Mesenchymal stem cell (in vitro differentiated cells and primary cell): ENCODE data around the gene CCDC85C.

Experiments
- DNase-seq: peaks from one replicate; pipeline ENCODE4 v3.0.0-alpha.2; 2013
- H2AFZ ChIP-seq: one replicate; pipeline ENCODE4 v1.6.1; 2013; ENCODE audit warnings: low read depth, mild to moderate bottlenecking, control low read depth, inconsistent platforms, low read length, moderate library complexity
- H2AK5ac ChIP-seq: 2 replicates; pipeline ENCODE4 v1.6.1; 2013; ENCODE audit warnings: low read length, moderate library complexity, mild to moderate bottlenecking, inconsistent platforms; ENCODE audit not compliant: severe bottlenecking
- H2BK120ac ChIP-seq: one replicate; pipeline ENCODE4 v1.6.1; 2013; ENCODE audit warnings: low read depth, mild to moderate bottlenecking, inconsistent platforms, low read length, moderate library complexity
- H2BK12ac ChIP-seq, 2 experiments: one replicate each; pipeline ENCODE4 v1.6.1; 2013; ENCODE audit warnings: inconsistent platforms in 2 of 2, low read length in 2 of 2, mild to moderate bottlenecking in 2 of 2, moderate library complexity in 2 of 2, control low read depth in 1 of 2
- H2BK15ac ChIP-seq: one replicate; pipeline ENCODE4 v1.6.1; 2013; ENCODE audit warnings: mild to moderate bottlenecking, low read depth, inconsistent platforms; ENCODE audit not compliant: poor library complexity, severe bottlenecking
- H2BK5ac ChIP-seq: 2 replicates; pipeline ENCODE4 v1.6.1; 2013; ENCODE audit warnings: low read depth, mild to moderate bottlenecking, low read length, control low read depth, inconsistent platforms; ENCODE audit not compliant: poor library complexity, severe bottlenecking
- H3K14ac ChIP-seq, 2 experiments: one replicate each; pipeline ENCODE4 v1.6.1; 2013; ENCODE audit warnings: inconsistent platforms in 2 of 2, low read length in 2 of 2, control low read depth in 1 of 2, mild to moderate bottlenecking in 1 of 2, moderate library complexity in 1 of 2
- H3K18ac ChIP-seq, 2 experiments: one replicate each; pipeline ENCODE4 v1.6.1; 2013; ENCODE audit warnings: inconsistent platforms in 2 of 2, low read length in 2 of 2, control low read depth in 1 of 2, low read depth in 1 of 2, mild to moderate bottlenecking in 1 of 2
- H3K23ac ChIP-seq, 2 experiments: one replicate each; pipeline ENCODE4 v1.6.1; 2013; ENCODE audit warnings: inconsistent platforms in 2 of 2, low read length in 2 of 2, mild to moderate bottlenecking in 2 of 2, moderate library complexity in 2 of 2, control low read depth in 1 of 2
- H3K27ac ChIP-seq: 2 replicates; pipeline ENCODE4 v1.5.1; 2013; ENCODE audit warnings: mild to moderate bottlenecking, moderate library complexity, low read length, control low read depth, inconsistent platforms; ENCODE audit not compliant: poor library complexity, severe bottlenecking
- H3K27me3 ChIP-seq, 2 experiments: 2 replicates each; pipeline versions ENCODE4 v1.6.1 to v1.7.0; 2013; ENCODE audit warnings: low read length in 2 of 2, mild to moderate bottlenecking in 2 of 2, moderate library complexity in 2 of 2, control low read depth in 1 of 2, inconsistent platforms in 1 of 2; ENCODE audit not compliant: control insufficient read depth in 1 of 2, insufficient read depth in 1 of 2
- H3K36me3 ChIP-seq, 2 experiments: 2 replicates each; pipeline versions ENCODE4 v1.6.1 to v1.7.0; 2013; ENCODE audit warnings: low read length in 2 of 2, control low read depth in 1 of 2, inconsistent platforms in 1 of 2, low read depth in 1 of 2, mild to moderate bottlenecking in 1 of 2; ENCODE audit not compliant: insufficient read depth in 2 of 2, control insufficient read depth in 1 of 2
- H3K4ac ChIP-seq, 2 experiments: one replicate each; pipeline ENCODE4 v1.6.1; 2013; ENCODE audit warnings: inconsistent platforms in 2 of 2, low read length in 2 of 2, mild to moderate bottlenecking in 2 of 2, moderate library complexity in 2 of 2, control low read depth in 1 of 2, low read depth in 1 of 2
- H3K4me1 ChIP-seq: 2 replicates; pipeline ENCODE4 v1.6.1; 2013; ENCODE audit warnings: low read depth, low read length, control low read depth; ENCODE audit not compliant: control insufficient read depth, insufficient read depth
- H3K4me2 ChIP-seq: 2 replicates; pipeline ENCODE4 v1.6.1; 2013; ENCODE audit warnings: low read length, mild to moderate bottlenecking, inconsistent platforms; ENCODE audit not compliant: poor library complexity, severe bottlenecking
- H3K4me3 ChIP-seq, 2 experiments: 2 replicates each; pipeline versions ENCODE4 v1.5.1 to v1.7.0; 2013; ENCODE audit warnings: low read length in 2 of 2, mild to moderate bottlenecking in 2 of 2, control low read depth in 1 of 2, low read depth in 1 of 2; ENCODE audit not compliant: insufficient read depth in 1 of 2
- H3K79me1 ChIP-seq: replicated peaks from 2 replicates; pipeline ENCODE4 v1.6.1; 2013; ENCODE audit warnings: mild to moderate bottlenecking, control low read depth, low read length, inconsistent platforms; ENCODE audit not compliant: poor library complexity, severe bottlenecking
- H3K9ac ChIP-seq: 2 replicates; pipeline ENCODE4 v1.7.0; 2013; ENCODE audit warnings: mild to moderate bottlenecking, low read length, moderate library complexity
- H3K9me3 ChIP-seq: 2 replicates; pipeline ENCODE4 v1.7.0; 2013; ENCODE audit warnings: mild to moderate bottlenecking, low read length; ENCODE audit not compliant: control insufficient read depth
- H4K8ac ChIP-seq: one replicate; pipeline ENCODE4 v1.6.1; 2013; ENCODE audit warnings: inconsistent platforms, mild to moderate bottlenecking, low read length, moderate library complexity
- H4K91ac ChIP-seq: one replicate; pipeline ENCODE4 v1.6.1; 2013; ENCODE audit warnings: mild to moderate bottlenecking, low read length, inconsistent platforms
- WGBS: methylation state at CpG from one replicate; pipeline ENCODE4 v1.1.7; 2013; ENCODE audit warnings: mixed read lengths; 5-methylcytosine and 5-hydroxymethylcytosine counted together

CCDC85C gene

GRCh38 chr14:99510556-99511139 is 93.4 kb downstream of the CCDC85C start:
- H2BK15ac ChIP-seq = no peak overlapping the region
- H2BK12ac ChIP-seq = no peak overlapping the region
- H3K23ac ChIP-seq = no peak overlapping the region
- H2AK5ac ChIP-seq = no peak overlapping the region
- H3K79me1 ChIP-seq = peaks cover 13% of the 10 kb centered on the region
- peaks cover 8% of the 10 kb centered on the region for H3K4me1 ChIP-seq
- no peak overlapping the region for H2BK5ac ChIP-seq
- H3K4me3 ChIP-seq = no peak overlapping the region
- WGBS = 91% methylated on average over 15 of the region's 15 CpGs
- no peak overlapping the region for H3K4ac ChIP-seq
- H3K27ac ChIP-seq = no peak overlapping the region
- H3K36me3 ChIP-seq = peaks cover 49 to 85% of the 10 kb centered on the region in 2 experiments
- H4K8ac ChIP-seq = no peak overlapping the region
- H4K91ac ChIP-seq = no peak overlapping the region
- no peak overlapping the region for H3K4me2 ChIP-seq
- no peak for DNase-seq
- peak overlapping the region; percentile 46 for H3K9ac ChIP-seq
- H3K14ac ChIP-seq = no peak overlapping the region
- H2BK120ac ChIP-seq = no peak overlapping the region
- H3K27me3 ChIP-seq = no peaks in the 10 kb centered on the region
- H3K9me3 ChIP-seq = no peaks in the 10 kb centered on the region
- no peak overlapping the region for H2AFZ ChIP-seq
- no peak overlapping the region for H3K18ac ChIP-seq

GRCh38 chr14:99509871-99510555 is 94.0 kb downstream of the CCDC85C start:
- Histone ChIP-seq H3K14ac (no peak overlapping the region), H3K4me2 (no peak overlapping the region), H4K91ac (no peak overlapping the region), H2BK120ac (no peak overlapping the region), H3K23ac (no peak overlapping the region), H3K4ac (no peak overlapping the region), H3K79me1 (peaks cover 15% of the 10 kb centered on the region), H3K4me1 (peaks cover 6% of the 10 kb centered on the region), H2AK5ac (no peak overlapping the region), H2BK15ac (no peak overlapping the region), H3K36me3 (peaks cover 55 to 85% of the 10 kb centered on the region in 2 experiments), H3K27ac (no peak overlapping the region), H2BK5ac (no peak overlapping the region), H4K8ac (no peak overlapping the region), H2AFZ (no peak overlapping the region), H3K27me3 (no peaks in the 10 kb centered on the region), H3K4me3 (no peak overlapping the region), H3K18ac (no peak overlapping the region), H3K9ac (no peak overlapping the region), H3K9me3 (no peaks in the 10 kb centered on the region), H2BK12ac (no peak overlapping the region)
- 96% methylated on average over 17 of the region's 27 CpGs for WGBS
- no peak for DNase-seq

- no peak overlapping the region for H2BK15ac ChIP-seq
- no peaks in the 10 kb centered on the region for H3K27me3 ChIP-seq
- H3K9me3 ChIP-seq = no peaks in the 10 kb centered on the region
- no peak for DNase-seq
- H3K4ac ChIP-seq = no peak overlapping the region
- H3K36me3 ChIP-seq = peaks cover 63 to 83% of the 10 kb centered on the region in 2 experiments
- no peak overlapping the region for H3K14ac ChIP-seq
- H2AK5ac ChIP-seq = no peak overlapping the region
- no peak overlapping the region for H3K4me2 ChIP-seq
- H3K79me1 ChIP-seq = peaks cover 17% of the 10 kb centered on the region
- no peak overlapping the region for H3K9ac ChIP-seq
- WGBS = 96% methylated on average over 23 of the region's 23 CpGs
- no peak overlapping the region for H2BK12ac ChIP-seq
- H3K27ac ChIP-seq = no peak overlapping the region
- no peak overlapping the region for H3K18ac ChIP-seq
- H2AFZ ChIP-seq = no peak overlapping the region
- no peak overlapping the region for H3K4me3 ChIP-seq
- no peak overlapping the region for H3K23ac ChIP-seq
- H3K4me1 ChIP-seq = peaks cover 6% of the 10 kb centered on the region
- H2BK120ac ChIP-seq = no peak overlapping the region
- H2BK5ac ChIP-seq = no peak overlapping the region
- no peak overlapping the region for H4K91ac ChIP-seq
- H4K8ac ChIP-seq = no peak overlapping the region
Observed at GRCh38 chr14:99508896-99509629, 94.9 kb downstream of the CCDC85C start.
